GM12878 (cell line): Measurements from ENCODE around the gene SRD5A1. TPM values are rescaled to one million over a fixed set of nuclear protein-coding genes. Genes with fewer than 3 reads are reported as not detected.
A peak's percentile ranks its signal among the peaks of the same experiment; 100 is the strongest.

Experiments used
- ATAC-seq: fragments of 200-7000 bp; cut with Tn5 transposase; 3 replicates; pipeline ENCODE4 v1.9.1; 2020; ENCODE audit warnings: mild to moderate bottlenecking, moderate library complexity
- BruUV-seq: library from RNA; stranded (reverse); fragments of 400-500 nt; replicated peaks from 2 replicates; lab custom pipeline; 2021; lab: Mats Ljungman, UMichigan
- CTCF ChIA-PET: fragments of 300-600 bp; sonication (Branson Sonifier 250); formaldehyde crosslinking; extraction: SDS; loops from one replicate; lab custom pipeline; 2021; ENCODE audit warnings: inconsistent platforms; lab: Yijun Ruan, JAX
- POLR2A ChIA-PET: fragments of 350-600 bp; formaldehyde crosslinking; extraction: SDS; loops from one replicate; lab custom pipeline; 2021; ENCODE audit warnings: inconsistent platforms; lab: Charles Lee
- RAD21 ChIA-PET: fragments of 300-600 bp; sonication (Branson Sonifier 250); formaldehyde crosslinking; loops from one replicate; lab custom pipeline; 2023; ENCODE audit warnings: antibody characterized with exemption; ENCODE audit not compliant: unreplicated experiment; lab: Charles Lee
- SMC1A ChIA-PET: fragments of 300-600 bp; sonication (Branson Sonifier 250); formaldehyde crosslinking; loops from one replicate; lab custom pipeline; 2023; ENCODE audit not compliant: unreplicated experiment, uncharacterized antibody; lab: Charles Lee
- DNase-seq: peaks from one replicate; pipeline ENCODE4 v3.0.0-alpha.2; 2011; ENCODE audit warnings: low read depth, low spot score
- FAIRE-seq: peaks from 3 replicates; lab custom pipeline; 2011; peaks lifted over from hg19 to GRCh38; lab: Jason Lieb, UNC
- H2AFZ ChIP-seq: 2 replicates; pipeline ENCODE4 v1.6.0; 2011; ENCODE audit warnings: low read depth, low read length, control low read depth; ENCODE audit not compliant: control insufficient read depth
- H3K27ac ChIP-seq: 2 replicates; pipeline ENCODE4 v1.5.1; 2011; ENCODE audit warnings: control low read depth; ENCODE audit not compliant: control insufficient read depth, insufficient read depth
- H3K27me3 ChIP-seq, 2 experiments: replicated peaks in 1 of 2; 2 replicates each; pipeline versions ENCODE4 v1.6.0 to v1.6.1; 2011; ENCODE audit warnings: low read length in 1 of 2; ENCODE audit not compliant: control insufficient read depth in 2 of 2, insufficient read depth in 2 of 2
- H3K36me3 ChIP-seq, 2 experiments: 2 replicates each; pipeline ENCODE4 v1.5.1; 2011; ENCODE audit warnings: low read length in 1 of 2; ENCODE audit not compliant: control insufficient read depth in 2 of 2, insufficient read depth in 2 of 2
- H3K4me1 ChIP-seq: 2 replicates; pipeline ENCODE4 v1.6.1; 2011; ENCODE audit warnings: mild to moderate bottlenecking, low read length, moderate library complexity, mixed read lengths; ENCODE audit not compliant: control insufficient read depth, insufficient read depth
- H3K4me2 ChIP-seq: 2 replicates; pipeline ENCODE4 v1.6.0; 2011; ENCODE audit warnings: control low read depth; ENCODE audit not compliant: control insufficient read depth, insufficient read depth
- H3K4me3 ChIP-seq: fragments of 200-600 bp; sonication (generic); 2 replicates; pipeline ENCODE4 v1.5.1; 2016
- H3K79me2 ChIP-seq: 2 replicates; pipeline ENCODE4 v1.6.0; 2011; ENCODE audit warnings: low read length; ENCODE audit not compliant: control insufficient read depth, insufficient read depth
- H3K9ac ChIP-seq: 2 replicates; pipeline ENCODE4 v1.8.0; 2011; ENCODE audit warnings: low read length, control low read depth, mixed read lengths; ENCODE audit not compliant: control insufficient read depth, insufficient read depth
- H3K9me3 ChIP-seq: replicated peaks from 3 replicates; pipeline ENCODE4 v1.5.1; 2011; ENCODE audit warnings: mild to moderate bottlenecking, low read length; ENCODE audit not compliant: control insufficient read depth, insufficient read depth
- H4K20me1 ChIP-seq: 2 replicates; pipeline ENCODE4 v1.6.0; 2011; ENCODE audit not compliant: control insufficient read depth, insufficient read depth
- CBX3 ChIP-seq: fragments of 200-600 bp; sonication (generic); IDR thresholded peaks from 2 replicates; pipeline ENCODE4 v1.6.1; 2016; ENCODE audit warnings: low read depth, borderline replicate concordance
- CREB1 ChIP-seq: IDR thresholded peaks from 2 replicates; pipeline ENCODE4 v1.6.1; 2012; ENCODE audit warnings: low read depth, mild to moderate bottlenecking, inconsistent platforms
- EP300 ChIP-seq, 2 experiments: fragments of 150-350 bp in 1 of 2; IDR thresholded peaks; 2 replicates each; pipeline ENCODE4 v1.6.1; 2011 to 2012; ENCODE audit warnings: low read depth in 2 of 2, low read length in 2 of 2, borderline replicate concordance in 1 of 2, improper control_type of control experiment in 1 of 2, inconsistent platforms in 1 of 2; ENCODE audit not compliant: control insufficient read depth in 1 of 2
- ETV6 ChIP-seq, 2 experiments: fragments of 450-650 bp in 1 of 2; IDR thresholded peaks in 1 of 2; conservative IDR thresholded peaks in 1 of 2; 2 replicates each; pipeline ENCODE4 v1.6.1; 2014; ENCODE audit warnings: antibody characterized with exemption in 1 of 2, borderline replicate concordance in 1 of 2, low read depth in 1 of 2, mild to moderate bottlenecking in 1 of 2, moderate library complexity in 1 of 2
- EZH2 ChIP-seq: IDR thresholded peaks from 2 replicates; pipeline ENCODE4 v1.6.1; 2012; ENCODE audit warnings: low read depth, mild to moderate bottlenecking, control low read depth, inconsistent platforms, low read length, borderline replicate concordance; ENCODE audit not compliant: control insufficient read depth
- KAT2A ChIP-seq: conservative IDR thresholded peaks from 2 replicates; pipeline ENCODE4 v1.6.1; 2011; ENCODE audit warnings: low read depth, low read length; ENCODE audit not compliant: control insufficient read depth
- PBX3 ChIP-seq: IDR thresholded peaks from 2 replicates; pipeline ENCODE4 v1.6.1; 2011; ENCODE audit warnings: mild to moderate bottlenecking, low read depth, low read length, moderate library complexity; ENCODE audit not compliant: insufficient replicate concordance
- POLR2AphosphoS5 ChIP-seq: IDR thresholded peaks from 2 replicates; pipeline ENCODE4 v1.6.1; 2011; ENCODE audit warnings: mild to moderate bottlenecking, low read length, inconsistent platforms
- TARDBP ChIP-seq: IDR thresholded peaks from 2 replicates; pipeline ENCODE4 v1.6.1; 2016; ENCODE audit warnings: borderline replicate concordance
- ZSCAN29 ChIP-seq: fragments of 450-650 bp; IDR thresholded peaks from 2 replicates; pipeline ENCODE4 v1.6.1; 2017; ENCODE audit warnings: mild to moderate bottlenecking, moderate library complexity
- WGBS: methylation state at CpG from one replicate; pipeline ENCODE4 v1.1.6; 2016; ENCODE audit warnings: low lambda C conversion rate; ENCODE audit not compliant: insufficient replicate concordance, insufficient coverage; ENCODE audit errors: missing lambda C conversion rate; 5-methylcytosine and 5-hydroxymethylcytosine counted together
- in situ Hi-C: fragments of 300-500 bp; cut with MboI; formaldehyde crosslinking; loops from 9 replicates; pipeline ENCODE4 v1.14.3; 2018; ENCODE audit warnings: mixed read lengths
- intact Hi-C: fragments of 100-400 bp; cut with micrococcal nuclease; formaldehyde crosslinking; loops from one replicate; pipeline ENCODE4 v1.14.2; 2022; ENCODE audit not compliant: unreplicated experiment
- polyA plus RNA-seq, 11 experiments: library from polyadenylated mRNA; depleted of rRNA in 4 of 11; unstranded in 6 of 11; stranded (reverse) in 5 of 11; fragments of >200 nt; fragmentation: Nextera tagmentation in 4 of 11; fragmentation: Illumina TruSeq in 1 of 11; extraction: Ambion mirVana in 4 of 11; extraction: Trizol in 1 of 11; gene quantifications; 1 replicate in 1 of 11; 2 replicates in 10 of 11; pipeline versions ENCODE4 v1.2.1 to v1.2.3, GENCODE V29; 2011 to 2016; ENCODE audit warnings: inconsistent platforms in 2 of 11, missing spikeins in 2 of 11, low read depth in 1 of 11
- total RNA-seq, 4 experiments: library from RNA; depleted of rRNA in 3 of 4; stranded (reverse); fragments of >200 nt in 3 of 4; fragmentation: Illumina TruSeq in 1 of 4; extraction: Trizol in 1 of 4; gene quantifications; 2 replicates each; pipeline versions ENCODE4 v1.2.1 to v1.2.3, GENCODE V29; 2013 to 2021

SRD5A1 gene
- total and polyA plus RNA-seq, 10 of the 15 experiments (the other 5 are each of a cell fraction or from before 2014, with no cell fraction given) = 0.76 to 20.1 (median 12.3) TPM

- ChIA-PET RAD21 (interaction anchor here (1.0 kb wide), 1 partner anchor 77 kb away, joined by 3 read pairs; the partner anchor contains the start of gene TENT4A), SMC1A (interaction anchor here (0.9 to 2.4 kb wide), 4 partner anchors 15 to 109 kb away, joined by 3 to 10 read pairs (median 4); no protein-coding TSS in a partner anchor), CTCF (interaction anchor here (2.0 kb wide), 1 partner anchor 109 kb away, joined by 8 read pairs; no protein-coding TSS in a partner anchor), POLR2A (interaction anchor here (0.8 to 1.8 kb wide), 3 partner anchors 15 to 104 kb away, joined by 3 to 6 read pairs (median 5); no protein-coding TSS in a partner anchor)
- TF ChIP-seq KAT2A (no peak), ZSCAN29 (no peak), POLR2AphosphoS5 (no peak), TARDBP (no peak), CBX3 (no peak), EZH2 (no peak), CREB1 (no peak), EP300 (IDR thresholded peaks at IDR 0.05; ENCODE audit: borderline replicate concordance in 1 of 2, control insufficient read depth in 1 of 2, low read depth in 2 of 2, low read length in 2 of 2) (no peak), ETV6 (conservative IDR thresholded peaks at IDR 0.05 in 1 of 2, IDR thresholded peaks at IDR 0.05 in 1 of 2; ENCODE audit: borderline replicate concordance in 1 of 2, low read depth in 1 of 2) (no peak), PBX3 (no peak)
- Histone ChIP-seq H3K4me2 (peak overlapping the region; percentile 3; the same call in 1 of the 2 replicates), H3K79me2 (peaks cover 33% of the 10 kb centered on the region), H4K20me1 (no peaks in the 10 kb centered on the region; the same call in 1 of the 2 replicates), H3K9me3 (no peaks in the 10 kb centered on the region; the same call in 2 of the 3 replicates), H3K9ac (no peak overlapping the region), H3K4me1 (peaks cover 2% of the 10 kb centered on the region; the same call in 1 of the 2 replicates), H3K36me3 (peaks cover 0 to 3% of the 10 kb centered on the region in 2 experiments; a peak in 1 of 4 replicates), H3K27ac (no peak overlapping the region), H3K27me3 (no peaks in the 10 kb centered on the region), H2AFZ (no peak overlapping the region), H3K4me3 (no peak overlapping the region)
- in situ Hi-C loops = no loop called here
- FAIRE-seq (no peak), DNase-seq (no peak), ATAC-seq (no peak)
- intact Hi-C loops = no loop called here
- BruUV-seq = no TSS peak
- WGBS = 42% methylated on average over 5 of the region's 5 CpGs
Measured at GRCh38 chr5:6636293-6636692, 3.1 kb downstream of the SRD5A1 start.
